Activated CD4-positive, CD25-positive, alpha-beta regulatory T cell treated with anti-CD3 and anti-CD28 coated beads, Interleukin-2, amount 50 U/mL, for 24 hours (primary cell): ENCODE measurements around the gene CFAP20.

Experiments
- ATAC-seq, 2 donors: fragments of 150-1000 bp; cut with Tn5 transposase; one replicate each; pipeline ENCODE4 v1.10.0; 2021; ENCODE audit warnings: mild to moderate bottlenecking in 1 of 2, moderate library complexity in 1 of 2

Gene CFAP20

DNA sequence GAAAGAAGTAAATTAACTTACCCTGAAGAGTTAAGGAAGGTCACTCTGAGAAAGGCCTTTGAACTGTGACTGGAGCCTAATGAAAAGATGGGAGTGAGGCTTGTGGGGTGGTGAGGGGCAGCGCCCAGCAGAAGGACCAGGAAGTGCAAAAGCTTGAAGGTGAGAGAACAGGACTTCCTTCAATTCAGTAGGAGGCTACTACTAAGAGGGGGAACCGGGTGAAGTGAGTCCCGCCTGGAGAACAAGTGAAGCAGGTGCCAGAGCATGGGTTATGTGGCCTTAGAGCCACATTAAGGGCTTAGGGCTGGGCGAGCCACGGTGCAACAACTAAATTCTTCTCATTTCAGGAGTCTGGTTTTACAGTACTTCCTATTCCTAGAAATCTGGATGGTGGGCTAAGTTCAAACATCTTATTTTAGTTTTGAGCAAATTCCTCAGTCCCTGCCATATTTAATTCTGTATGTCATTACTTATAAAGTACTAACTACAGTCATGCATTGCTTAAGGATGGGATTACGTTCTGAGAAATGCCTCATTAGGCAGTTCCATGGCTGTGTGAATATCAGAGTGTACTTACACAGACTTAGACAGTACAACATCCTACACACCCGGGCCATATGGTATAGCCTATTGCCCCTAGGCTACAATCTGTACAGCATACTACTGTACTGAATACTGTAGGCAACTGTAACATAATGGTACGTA lies 5.1 kb downstream of the CFAP20 start:
- no peak for ATAC-seq

- no peak for ATAC-seq
Observed at GRCh38 chr16:58121132-58121531, 8.0 kb downstream of the CFAP20 start.

- ATAC-seq: no peak
Observed at GRCh38 chr16:58120234-58120633, 8.9 kb downstream of the CFAP20 start.

DNA sequence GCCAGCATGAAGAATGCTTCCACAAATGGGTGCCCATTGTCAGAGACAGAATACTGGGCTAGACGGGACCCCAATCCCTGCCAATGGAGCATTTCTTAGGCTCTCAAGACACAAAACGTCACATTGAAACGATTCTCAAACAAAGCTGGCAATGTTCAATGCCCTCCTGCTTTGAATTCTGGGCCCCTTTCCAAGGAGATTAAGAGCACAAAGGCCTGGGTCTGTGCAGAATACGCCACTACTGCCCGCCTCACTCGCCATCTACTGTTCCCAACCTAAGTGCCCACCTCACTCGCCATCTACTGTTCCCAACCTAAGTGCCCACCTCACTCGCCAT lies 9.7 kb downstream of the CFAP20 start:
- no peak for ATAC-seq

GRCh38 chr16:58118801-58119508 lies 10.2 kb downstream of the CFAP20 start:
- ATAC-seq: no peak

DNA sequence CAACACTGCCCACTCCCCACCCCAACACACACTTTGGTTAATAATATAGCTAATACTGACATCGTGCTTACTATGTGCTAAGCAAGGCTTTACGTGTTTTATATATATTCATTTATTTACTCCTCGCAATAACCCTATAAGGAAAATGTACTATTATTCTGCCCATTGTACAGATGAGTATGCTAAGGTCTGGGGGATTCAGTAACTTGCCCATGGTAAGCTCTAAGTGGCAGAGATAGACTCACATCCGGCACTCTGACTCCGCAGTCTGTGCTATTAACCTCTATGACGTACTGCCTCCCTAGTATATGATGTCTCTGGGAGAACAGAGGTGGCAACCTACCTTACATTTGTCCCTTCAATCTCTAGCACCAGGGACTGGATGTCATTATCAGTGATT lies 12.7 kb downstream of the CFAP20 start:
- ATAC-seq: no peak

DNA sequence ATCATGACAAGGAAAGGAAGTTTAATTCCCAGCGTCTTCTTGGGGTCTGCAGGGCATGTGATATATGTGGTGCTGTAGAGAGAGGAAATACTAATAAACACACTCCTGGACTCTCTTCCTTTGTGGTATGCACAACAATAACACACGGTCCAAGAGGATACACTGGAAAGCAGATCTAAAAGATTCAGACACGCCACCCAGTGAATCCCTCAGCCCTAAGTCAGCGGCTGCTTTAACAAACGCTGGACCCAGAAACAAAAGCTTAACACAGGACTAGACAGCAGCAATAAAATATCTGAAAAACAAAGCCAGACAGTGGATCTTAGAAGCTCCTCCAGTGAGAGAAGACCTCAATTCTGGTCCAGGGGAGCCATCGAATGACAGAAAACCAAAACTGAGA lies 13.1 kb downstream of the CFAP20 start:
- ATAC-seq: no peak

GRCh38 chr16:58114827-58115825 lies 14.1 kb downstream of the CFAP20 start:
- ATAC-seq: no peak

DNA sequence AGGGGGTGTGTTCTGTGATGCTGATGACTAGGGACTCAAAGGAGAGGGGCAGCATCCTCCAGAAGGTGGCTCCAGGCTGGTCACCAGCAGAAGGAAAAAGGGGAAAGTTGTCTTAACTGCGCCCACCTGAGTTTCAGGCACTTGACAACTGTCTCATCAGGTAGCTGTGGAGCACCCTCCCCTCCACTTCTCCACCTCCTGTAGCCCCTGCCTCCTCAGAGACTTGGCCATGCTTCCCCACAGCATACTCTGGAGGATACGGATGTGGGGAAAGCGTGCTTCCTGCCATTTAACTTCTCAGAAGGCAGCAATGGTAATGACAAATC lies 17.9 kb downstream of the CFAP20 start:
- no peak for ATAC-seq

GRCh38 chr16:58110571-58111301 lies 18.4 kb downstream of the CFAP20 start:
- ATAC-seq: no peak

DNA sequence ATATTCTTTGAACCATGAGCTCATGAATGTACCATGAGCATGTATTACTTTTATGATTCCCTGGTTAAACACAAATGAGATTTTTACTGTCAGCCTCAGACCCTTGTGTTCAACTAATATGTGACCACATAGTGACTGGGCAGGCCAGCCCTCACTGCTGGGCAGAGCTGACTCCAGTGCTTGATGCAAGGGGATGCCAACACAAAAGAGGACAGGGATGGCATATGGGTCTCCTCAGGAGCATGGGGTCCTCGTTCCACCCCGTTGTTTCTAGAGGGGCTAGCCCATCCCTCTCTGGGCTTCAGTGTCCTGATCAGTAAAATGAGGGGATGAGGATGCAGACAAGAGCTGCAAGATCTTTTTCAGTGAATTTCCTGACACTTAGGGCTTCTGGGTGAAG lies 19.3 kb downstream of the CFAP20 start:
- ATAC-seq: no peak

- no peak for ATAC-seq
Observed at GRCh38 chr16:58109330-58109729, 19.9 kb downstream of the CFAP20 start.

DNA sequence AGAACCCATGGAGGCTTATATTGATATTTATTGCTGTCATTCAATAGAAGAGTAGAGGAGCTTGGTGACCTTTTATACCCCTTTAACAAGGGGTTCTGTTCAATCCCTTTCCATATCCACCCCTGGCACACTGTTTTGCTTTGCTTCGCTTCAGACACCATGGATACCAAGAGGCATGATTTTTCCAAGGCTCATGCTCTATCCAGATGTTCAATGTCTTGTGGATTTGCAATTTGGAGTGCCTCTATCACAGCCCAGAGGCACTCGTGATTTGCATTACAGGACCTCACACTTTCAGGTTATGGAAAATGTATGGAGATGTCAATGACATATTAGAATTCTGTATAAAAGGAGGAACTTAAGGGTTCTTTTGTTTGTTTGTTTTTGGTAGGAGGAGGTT lies 21.5 kb downstream of the CFAP20 start:
- no peak for ATAC-seq

GRCh38 chr16:58107228-58107627 lies 22.0 kb downstream of the CFAP20 start:
- no peak for ATAC-seq

GRCh38 chr16:58105631-58106030 lies 23.6 kb downstream of the CFAP20 start:
- ATAC-seq: no peak

DNA sequence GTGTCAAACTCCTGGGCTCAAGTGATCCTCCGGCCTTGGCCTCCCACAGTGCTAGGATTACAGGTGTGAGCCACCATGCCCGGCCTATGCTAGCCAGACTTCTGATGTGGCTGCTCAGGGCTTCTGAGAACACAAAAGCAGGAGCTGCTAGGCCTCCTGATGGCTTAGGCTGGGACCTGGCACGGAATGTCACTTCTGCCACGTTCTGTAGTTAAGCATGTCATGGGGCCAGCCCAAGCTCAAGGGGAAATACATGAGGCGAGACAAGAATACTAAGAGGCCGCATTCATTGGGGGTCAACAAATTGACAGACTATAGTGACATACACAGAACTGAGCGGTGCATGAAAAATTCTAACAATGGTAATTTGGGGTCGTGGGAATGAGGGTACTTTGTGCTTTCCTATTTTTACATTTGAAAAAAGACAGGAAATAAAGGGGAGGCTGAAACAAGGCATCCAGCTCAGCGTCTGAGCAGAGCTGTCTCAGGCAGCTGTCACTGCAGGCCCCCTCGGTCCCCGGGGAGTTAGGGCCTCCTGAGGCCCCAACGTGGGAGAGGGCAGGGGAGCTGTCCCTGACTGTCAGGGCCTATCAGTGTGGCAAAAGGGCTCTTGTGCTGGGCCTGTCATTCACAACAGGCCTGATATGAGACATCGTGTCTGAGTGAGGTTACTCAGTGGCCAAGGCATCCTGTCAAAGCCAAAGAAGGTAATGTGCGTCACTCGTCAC lies 26.4 kb downstream of the CFAP20 start:
- ATAC-seq: no peak

- no peak for ATAC-seq
Observed at GRCh38 chr16:58099956-58100300, 29.3 kb downstream of the CFAP20 start.

DNA sequence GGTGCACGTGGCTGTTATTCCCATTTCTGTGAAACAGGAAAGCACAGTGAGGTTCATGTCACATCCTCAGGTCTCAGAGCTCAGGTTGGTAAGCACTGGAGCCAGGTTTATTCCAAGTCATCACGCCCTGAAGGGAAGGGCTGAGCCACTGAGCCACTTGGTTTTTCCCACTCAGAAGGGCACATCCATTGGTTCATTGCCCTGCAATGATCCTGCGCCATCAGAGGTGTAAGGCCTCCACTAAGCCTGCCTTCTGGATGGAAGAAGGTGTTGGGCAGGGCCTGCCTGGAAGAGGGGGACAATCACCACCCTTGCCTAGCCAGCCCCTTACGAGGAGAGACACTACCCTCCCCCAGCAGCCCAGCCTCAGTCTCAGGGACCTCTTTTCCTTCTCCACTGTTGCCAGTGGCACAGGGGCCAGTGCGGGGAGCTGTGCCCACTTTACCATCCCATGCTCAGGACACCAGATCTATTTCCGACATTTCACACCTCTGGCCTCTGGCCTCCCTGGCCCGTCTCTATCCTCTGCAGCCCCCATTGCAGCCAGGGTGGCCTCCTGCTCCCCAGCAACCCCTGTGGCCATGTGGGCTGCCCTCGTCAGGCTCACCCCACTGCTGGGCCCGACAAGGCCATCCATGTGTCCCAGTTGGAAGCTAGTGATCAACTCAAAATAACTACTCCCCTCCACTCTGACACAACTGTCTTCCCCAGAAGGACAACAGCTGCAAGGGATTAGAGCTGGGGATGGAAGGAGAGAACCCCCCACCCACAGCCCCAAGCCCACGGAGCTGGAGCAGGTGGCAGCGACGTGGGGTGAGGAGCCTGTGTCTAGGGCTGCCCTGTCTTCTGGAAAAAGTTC lies 29.9 kb downstream of the CFAP20 start:
- ATAC-seq: no peak

GRCh38 chr16:58098207-58099096 lies 30.7 kb downstream of the CFAP20 start:
- ATAC-seq: no peak

GRCh38 chr16:58096249-58096648 lies 32.9 kb downstream of the CFAP20 start:
- ATAC-seq: no peak
